Chondrocyte (in vitro differentiated cells): ENCODE results near the gene OBP2A. TPM values are rescaled to one million over a fixed set of nuclear protein-coding genes. Genes with fewer than 3 reads are reported as not detected.
"Not testable (repeated sequence)": the region's sequence is repeated elsewhere in the genome, so short reads cannot be mapped to it uniquely, and the experiment has no call there.

Experiments used
- DNase-seq: peaks from one replicate; pipeline ENCODE4 v3.0.0; 2021; ENCODE audit warnings: mixed read lengths, low spot score
- H3K27ac Mint-ChIP-seq: one replicate; pipeline ENCODE4 v1.8.0; 2021; ENCODE audit warnings: mild to moderate bottlenecking, moderate library complexity, mixed read lengths; ENCODE audit not compliant: unreplicated experiment
- H3K27me3 Mint-ChIP-seq: 2 replicates; pipeline ENCODE4 v1.8.0; 2021; ENCODE audit warnings: low read depth, mixed read lengths
- H3K36me3 Mint-ChIP-seq: 2 replicates; pipeline ENCODE4 v1.8.0; 2021; ENCODE audit warnings: low read depth, mixed read lengths
- H3K4me1 Mint-ChIP-seq: 2 replicates; pipeline ENCODE4 v1.8.0; 2021; ENCODE audit warnings: low read depth, mild to moderate bottlenecking, mixed read lengths
- H3K4me3 Mint-ChIP-seq: one replicate; pipeline ENCODE4 v1.8.0; 2021; ENCODE audit warnings: mild to moderate bottlenecking, moderate library complexity, mixed read lengths; ENCODE audit not compliant: unreplicated experiment
- H3K9me3 Mint-ChIP-seq: 2 replicates; pipeline ENCODE4 v1.8.0; 2021; ENCODE audit warnings: low read depth, mixed read lengths
- total RNA-seq: library from RNA; stranded (reverse); gene quantifications from 3 replicates; pipeline ENCODE4 v1.2.1, GENCODE V29; 2021
- TF ChIP-seq, protein P1 (sequence below): fragments of 200-600 bp; sonication (generic); IDR thresholded peaks from 2 replicates; pipeline ENCODE4 v1.5.0; 2021; ENCODE audit warnings: antibody characterized with exemption, mild to moderate bottlenecking, moderate library complexity

OBP2A gene
- total RNA-seq, 1 donor from 2014 or later = 0.50 TPM

DNA sequence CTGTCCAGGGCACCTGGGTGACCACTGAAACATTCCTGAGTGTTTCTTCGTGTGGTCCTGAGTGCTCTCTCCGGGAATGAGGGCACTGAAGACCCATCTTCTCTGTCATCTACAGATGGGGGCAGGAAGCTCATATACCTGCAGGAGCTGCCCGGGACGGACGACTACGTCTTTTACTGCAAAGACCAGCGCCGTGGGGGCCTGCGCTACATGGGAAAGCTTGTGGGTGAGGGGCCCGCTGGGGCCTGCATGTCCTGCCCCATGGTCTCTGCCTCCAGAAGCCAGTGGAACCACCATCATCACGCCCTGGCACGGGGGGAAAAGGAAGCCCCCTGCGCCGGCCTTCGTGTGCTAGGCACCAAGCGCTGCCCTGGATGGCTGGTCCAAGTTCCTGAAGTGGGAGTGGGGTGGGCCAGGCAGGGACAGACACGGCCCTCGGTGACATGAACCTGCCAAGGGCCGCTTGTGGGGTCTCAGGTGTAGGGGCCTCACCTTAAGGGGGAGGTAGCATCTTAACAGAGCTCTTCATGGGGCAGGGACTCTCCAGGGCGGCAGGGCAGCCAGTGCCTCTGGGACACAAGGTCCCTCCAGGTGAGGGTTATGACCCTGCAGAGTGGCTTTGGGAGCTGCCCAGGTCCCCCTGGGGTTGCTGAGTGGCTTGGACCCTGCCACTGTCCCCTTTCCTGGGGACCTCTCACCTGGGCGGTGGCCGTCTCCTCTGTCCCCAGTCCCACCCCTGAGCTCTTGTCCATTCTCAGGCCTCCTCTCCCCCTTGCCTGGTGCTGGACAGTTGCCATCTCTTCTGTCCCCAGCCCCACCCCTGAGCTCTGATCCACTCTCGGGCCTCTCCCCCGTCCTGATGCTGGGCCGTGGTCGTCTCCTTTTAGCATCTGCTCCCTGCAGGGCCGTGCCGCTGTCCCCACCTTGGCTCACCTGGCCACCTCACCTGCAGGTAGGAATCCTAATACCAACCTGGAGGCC, 2.1 kb downstream of the OBP2A start:
- Mint-ChIP-seq H3K27ac (no peak overlapping the region), H3K27me3 (peaks cover 14% of the 10 kb centered on the region), H3K36me3 (peaks cover 5% of the 10 kb centered on the region), H3K4me3 (no peak overlapping the region), H3K4me1 (peaks cover 5% of the 10 kb centered on the region), H3K9me3 (peaks cover 6% of the 10 kb centered on the region)
- TF ChIP-seq, protein P1, sequence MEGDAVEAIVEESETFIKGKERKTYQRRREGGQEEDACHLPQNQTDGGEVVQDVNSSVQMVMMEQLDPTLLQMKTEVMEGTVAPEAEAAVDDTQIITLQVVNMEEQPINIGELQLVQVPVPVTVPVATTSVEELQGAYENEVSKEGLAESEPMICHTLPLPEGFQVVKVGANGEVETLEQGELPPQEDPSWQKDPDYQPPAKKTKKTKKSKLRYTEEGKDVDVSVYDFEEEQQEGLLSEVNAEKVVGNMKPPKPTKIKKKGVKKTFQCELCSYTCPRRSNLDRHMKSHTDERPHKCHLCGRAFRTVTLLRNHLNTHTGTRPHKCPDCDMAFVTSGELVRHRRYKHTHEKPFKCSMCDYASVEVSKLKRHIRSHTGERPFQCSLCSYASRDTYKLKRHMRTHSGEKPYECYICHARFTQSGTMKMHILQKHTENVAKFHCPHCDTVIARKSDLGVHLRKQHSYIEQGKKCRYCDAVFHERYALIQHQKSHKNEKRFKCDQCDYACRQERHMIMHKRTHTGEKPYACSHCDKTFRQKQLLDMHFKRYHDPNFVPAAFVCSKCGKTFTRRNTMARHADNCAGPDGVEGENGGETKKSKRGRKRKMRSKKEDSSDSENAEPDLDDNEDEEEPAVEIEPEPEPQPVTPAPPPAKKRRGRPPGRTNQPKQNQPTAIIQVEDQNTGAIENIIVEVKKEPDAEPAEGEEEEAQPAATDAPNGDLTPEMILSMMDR = no peak
- DNase-seq = no peak

DNA sequence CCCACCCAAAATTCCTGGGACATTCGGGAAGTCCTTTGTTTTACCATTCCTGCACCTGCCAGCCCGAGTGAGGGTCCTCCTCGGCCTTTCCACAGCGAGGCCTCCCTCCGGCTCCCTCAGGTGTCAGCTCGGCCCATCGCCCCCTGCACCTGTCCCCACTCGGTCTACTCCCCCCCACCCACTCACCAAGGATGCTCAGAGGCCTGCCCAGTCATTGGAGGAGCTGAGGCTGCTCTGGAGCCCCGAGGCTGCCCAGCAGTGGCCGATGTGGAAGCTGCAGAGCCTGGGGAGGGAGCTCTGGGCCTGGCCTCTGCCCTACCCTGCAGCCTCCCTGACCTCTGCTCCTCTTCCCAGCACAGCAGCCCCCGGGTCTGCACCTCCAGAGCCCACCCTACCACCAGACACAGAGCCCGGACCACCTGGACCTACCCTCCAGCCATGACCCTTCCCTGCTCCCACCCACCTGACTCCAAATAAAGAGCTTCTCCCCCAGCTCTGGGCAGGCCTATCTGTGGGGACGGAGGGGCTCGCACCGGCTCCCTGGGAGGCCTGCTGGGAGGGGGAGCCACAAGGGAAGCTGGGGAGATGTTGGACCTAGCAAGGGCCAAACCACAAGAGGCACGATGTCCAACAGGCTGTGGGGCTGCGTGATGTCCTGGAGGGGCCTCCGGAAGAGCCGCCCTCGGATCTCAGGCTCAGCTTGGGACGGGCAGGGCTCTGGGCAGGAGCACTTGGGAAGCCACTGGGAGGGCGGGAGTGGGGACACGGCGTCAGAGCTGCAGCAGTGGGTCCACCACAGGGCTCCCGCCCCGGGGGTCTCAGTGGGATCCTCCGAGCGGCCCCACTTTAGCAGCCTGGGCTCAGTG, 3.8 kb downstream of the OBP2A start:
- not testable (repeated sequence) for H3K27ac Mint-ChIP-seq, DNase-seq, H3K27me3 Mint-ChIP-seq

DNA sequence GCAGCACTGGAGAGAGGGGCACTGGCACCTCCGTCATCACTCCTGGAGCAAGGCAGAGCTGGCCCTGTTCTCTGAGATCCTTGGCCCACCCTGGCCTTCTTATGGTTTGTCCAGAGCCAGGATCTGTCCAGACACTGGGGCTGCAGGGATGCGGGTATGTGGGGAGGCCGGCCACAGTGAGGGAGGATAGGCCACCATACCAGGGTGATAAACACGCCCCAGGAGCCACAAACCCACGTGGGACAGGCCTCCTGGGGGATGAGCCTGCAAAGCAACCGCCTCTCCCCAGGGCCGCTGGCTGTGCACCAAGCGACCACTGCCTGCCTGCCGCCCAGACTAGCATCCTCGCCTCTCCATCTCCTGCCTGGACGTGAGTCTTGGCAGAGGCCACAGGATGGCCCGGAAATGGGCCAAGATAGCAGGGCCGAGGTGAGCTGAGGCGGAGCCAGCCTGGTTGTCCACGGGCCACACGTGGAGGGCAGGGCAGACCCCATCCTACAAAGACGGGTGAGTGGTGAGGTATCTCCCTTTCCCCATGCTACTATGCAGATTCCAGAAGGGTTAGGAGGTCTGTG, 4.5 kb downstream of the OBP2A start:
- peaks cover 6% of the 10 kb centered on the region for H3K9me3 Mint-ChIP-seq
- H3K27ac Mint-ChIP-seq = no peak overlapping the region
- H3K4me1 Mint-ChIP-seq = no peaks in the 10 kb centered on the region
- H3K27me3 Mint-ChIP-seq = peaks cover 4% of the 10 kb centered on the region
- H3K4me3 Mint-ChIP-seq = no peak overlapping the region
- H3K36me3 Mint-ChIP-seq = no peaks in the 10 kb centered on the region
- DNase-seq = no peak
- TF ChIP-seq, protein P1 = no peak

More for the DNA sequence above, 3.8 kb downstream of the OBP2A start:
- not testable (repeated sequence) for H3K4me1 Mint-ChIP-seq, H3K4me3 Mint-ChIP-seq, H3K9me3 Mint-ChIP-seq, H3K36me3 Mint-ChIP-seq

DNA sequence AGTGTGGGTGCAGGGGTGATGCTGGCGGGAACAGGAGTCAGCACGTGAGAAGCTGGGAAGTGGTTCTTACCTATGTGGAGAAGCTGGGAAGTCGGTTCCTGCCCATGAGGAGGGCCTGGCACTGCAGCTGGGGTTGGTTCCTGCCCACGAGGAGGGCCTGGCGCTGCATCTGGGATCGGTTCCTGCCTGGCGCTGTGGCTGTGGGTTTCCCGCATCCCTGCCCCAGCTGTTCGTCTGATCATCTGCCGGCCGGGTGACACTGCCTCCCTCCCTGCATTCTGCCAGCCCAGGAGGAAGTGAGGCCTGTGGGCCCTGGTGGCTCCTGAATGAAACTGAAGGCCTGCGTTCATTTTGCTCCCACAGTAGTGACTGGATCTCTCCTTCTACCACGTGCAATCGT, 5.1 kb downstream of the OBP2A start:
- no peak overlapping the region for H3K4me3 Mint-ChIP-seq
- no peaks in the 10 kb centered on the region for H3K4me1 Mint-ChIP-seq
- no peak overlapping the region for H3K27ac Mint-ChIP-seq
- DNase-seq = no peak
- no peaks in the 10 kb centered on the region for H3K36me3 Mint-ChIP-seq
- TF ChIP-seq, protein P1 = no peak
- peaks cover 8% of the 10 kb centered on the region for H3K27me3 Mint-ChIP-seq
- peaks cover 6% of the 10 kb centered on the region for H3K9me3 Mint-ChIP-seq

DNA sequence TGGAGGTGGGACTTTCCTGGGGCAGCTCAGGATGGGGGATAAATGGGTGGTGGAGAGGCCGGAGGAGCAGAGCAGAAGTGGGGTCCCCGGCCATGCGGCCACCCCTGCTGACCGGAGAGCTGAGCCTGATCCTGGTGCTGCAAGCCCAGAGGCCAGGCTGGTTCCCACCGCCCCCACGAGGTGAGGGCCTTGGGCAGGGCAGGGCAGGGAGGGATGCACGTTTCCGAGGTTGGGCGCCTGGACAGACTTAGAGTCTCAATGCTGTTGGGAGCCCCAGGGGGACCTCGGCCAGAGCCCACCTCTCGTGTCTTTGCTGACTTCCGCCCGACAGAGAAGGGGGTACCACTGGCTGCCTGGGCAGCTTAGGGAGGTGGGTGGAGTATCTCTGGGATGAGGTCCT, 5.5 kb downstream of the OBP2A start:
- Mint-ChIP-seq H3K9me3 (peaks cover 6% of the 10 kb centered on the region), H3K36me3 (no peaks in the 10 kb centered on the region), H3K27ac (no peak overlapping the region), H3K4me1 (no peaks in the 10 kb centered on the region), H3K4me3 (no peak overlapping the region), H3K27me3 (peaks cover 10% of the 10 kb centered on the region)
- TF ChIP-seq, protein P1 = no peak
- DNase-seq = no peak
